Spleen (tissue), 11 donors: ENCODE results near the gene OTOP2. TPM values are rescaled to one million over a fixed set of nuclear protein-coding genes. Genes with fewer than 3 reads are reported as not detected.

Experiments used
- DNase-seq: peaks from one replicate; pipeline ENCODE4 v3.0.0-alpha.2; 2020
- H3K27ac ChIP-seq, 8 donors: fragments of 200-600 bp; sonication (generic) in 7 of 8; 1 replicate in 4 of 8; 2 replicates in 4 of 8; pipeline versions ENCODE4 v1.5.0 to v1.8.0; 2016 to 2021; ENCODE audit warnings: inconsistent platforms in 4 of 8, mild to moderate bottlenecking in 4 of 8, moderate library complexity in 1 of 8
- H3K27me3 ChIP-seq, 7 donors: fragments of 200-600 bp; sonication (generic) in 6 of 7; replicated peaks in 1 of 7; 1 replicate in 4 of 7; 2 replicates in 3 of 7; pipeline versions ENCODE4 v1.5.0 to v1.8.0; 2016 to 2021; ENCODE audit warnings: inconsistent platforms in 3 of 7, mild to moderate bottlenecking in 1 of 7
- H3K36me3 ChIP-seq, 6 donors: fragments of 200-600 bp; sonication (generic) in 5 of 6; 1 replicate in 4 of 6; 2 replicates in 2 of 6; pipeline versions ENCODE4 v1.5.0 to v1.8.0; 2016 to 2021; ENCODE audit warnings: inconsistent platforms in 2 of 6
- H3K4me1 ChIP-seq, 6 donors: fragments of 200-600 bp; sonication (generic) in 5 of 6; 1 replicate in 3 of 6; 2 replicates in 3 of 6; pipeline versions ENCODE4 v1.5.0 to v1.8.0; 2016 to 2021; ENCODE audit warnings: inconsistent platforms in 3 of 6
- H3K4me3 ChIP-seq, 8 donors: fragments of 200-600 bp; sonication (generic) in 7 of 8; 1 replicate in 4 of 8; 2 replicates in 4 of 8; pipeline versions ENCODE4 v1.5.0 to v1.8.0; 2016 to 2021; ENCODE audit warnings: inconsistent platforms in 4 of 8, mild to moderate bottlenecking in 4 of 8, moderate library complexity in 2 of 8
- H3K9me3 ChIP-seq, 8 donors: fragments of 200-600 bp; sonication (generic) in 7 of 8; 1 replicate in 4 of 8; 2 replicates in 4 of 8; pipeline versions ENCODE4 v1.5.0 to v1.8.0; 2016 to 2021; ENCODE audit warnings: inconsistent platforms in 4 of 8
- POLR2A ChIP-seq, 3 donors: fragments of 450-650 bp; IDR thresholded peaks; one replicate each; pipeline ENCODE4 v1.5.1; 2017; ENCODE audit warnings: antibody characterized with exemption in 3 of 3, mild to moderate bottlenecking in 1 of 3
- POLR2AphosphoS5 ChIP-seq, 3 donors: sonication (generic); formaldehyde crosslinking; IDR thresholded peaks; one replicate each; pipeline ENCODE4 v1.5.1; 2017; ENCODE audit warnings: antibody characterized with exemption in 3 of 3
- WGBS, 5 donors: extraction: QIAGEN DNeasy Blood & Tissue Kit in 3 of 5; methylation state at CpG; one replicate each; pipeline versions ENCODE4 v1.1.5 to v1.1.7; 2013 to 2018; 5-methylcytosine and 5-hydroxymethylcytosine counted together
- intact Hi-C: fragments of 100-400 bp; cut with DNase I; formaldehyde crosslinking; loops from one replicate; pipeline ENCODE4 v1.15.0; 2023; ENCODE audit warnings: low total_unique reads
- polyA plus RNA-seq, 3 donors: library from polyadenylated mRNA; stranded (reverse); fragments of 200-250 nt; gene quantifications; one replicate each; pipeline ENCODE4 v1.2.1, GENCODE V29; 2013
- total RNA-seq, 7 donors: library from RNA; depleted of rRNA in 3 of 7; stranded (reverse); fragments of >200 nt in 3 of 7; fragmentation: NEBNext Ultra II Directional in 4 of 7; extraction: Animal tissue kit (Norgen Biotek cat#: 25700) in 4 of 7; gene quantifications; one replicate each; pipeline versions ENCODE4 v1.1.0 to v1.2.1, GENCODE V29; 2016 to 2021
- TF ChIP-seq, protein P1 (sequence below), 11 experiments: fragments of 200-600 bp in 7 of 11; fragments of 450-650 bp in 4 of 11; sonication (generic) in 4 of 11; IDR thresholded peaks in 8 of 11; conservative IDR thresholded peaks in 3 of 11; 1 replicate in 7 of 11; 2 replicates in 4 of 11; pipeline versions ENCODE4 v1.4.0 to v1.8.0; 2016 to 2021; ENCODE audit warnings: antibody characterized with exemption in 11 of 11, inconsistent platforms in 4 of 11, mild to moderate bottlenecking in 1 of 11
- donor health status: healthy with polysubstance abuse.
- donor health status: DM: no; HTN: no; CAD: no; lungs with moderate emphysema.
- donor health status: DM: no; HTN: no; CAD: no.
- donor health status: Bipolar disorder and iron deficiency.
- donor health status: healthy.
- donor health status: DM: no; HTN: no; CAD: no.
- donor health status: DM: yes; HTN: yes; CAD: no.

OTOP2 gene
- total and polyA plus RNA-seq, 10 donors: not detected

DNA sequence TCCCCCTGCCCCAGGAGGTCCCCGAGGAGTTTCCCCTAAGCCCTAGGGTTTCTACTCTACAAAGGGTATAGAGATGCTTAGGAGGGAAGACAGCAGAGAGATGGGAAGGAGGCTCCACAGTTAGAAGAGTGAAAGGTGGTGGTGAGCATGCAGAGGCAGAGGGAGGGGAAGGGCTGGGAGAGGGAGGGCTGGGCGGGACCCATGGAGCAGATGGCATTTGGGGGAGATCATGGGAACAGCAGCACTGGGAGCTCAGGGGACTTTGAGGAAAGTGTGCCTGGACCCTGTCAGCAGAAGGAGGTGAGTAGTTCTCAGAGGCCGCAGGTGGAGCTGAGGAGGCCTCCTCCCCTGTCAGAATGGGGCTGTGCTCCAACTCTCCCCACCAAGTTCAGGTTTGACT, 11.0 kb downstream of the OTOP2 start:
- Histone ChIP-seq H3K4me1 (peaks cover 6 to 13% (median 10%) of the 10 kb centered on the region in 6 donors), H3K4me3 (no peak overlapping the region), H3K27me3 (peaks cover 3 to 91% (median 38%) of the 10 kb centered on the region in 7 donors), H3K9me3 (no peaks in the 10 kb centered on the region), H3K36me3 (no peaks in the 10 kb centered on the region), H3K27ac (no peak overlapping the region)
- DNase-seq: no peak
- intact Hi-C loops: loop anchor here (10.0 kb wide), 1 partner anchor 140 kb away; no protein-coding TSS in a partner anchor
- TF ChIP-seq POLR2AphosphoS5 (IDR thresholded peaks at IDR 0.05): no peak
- TF ChIP-seq, protein P1, sequence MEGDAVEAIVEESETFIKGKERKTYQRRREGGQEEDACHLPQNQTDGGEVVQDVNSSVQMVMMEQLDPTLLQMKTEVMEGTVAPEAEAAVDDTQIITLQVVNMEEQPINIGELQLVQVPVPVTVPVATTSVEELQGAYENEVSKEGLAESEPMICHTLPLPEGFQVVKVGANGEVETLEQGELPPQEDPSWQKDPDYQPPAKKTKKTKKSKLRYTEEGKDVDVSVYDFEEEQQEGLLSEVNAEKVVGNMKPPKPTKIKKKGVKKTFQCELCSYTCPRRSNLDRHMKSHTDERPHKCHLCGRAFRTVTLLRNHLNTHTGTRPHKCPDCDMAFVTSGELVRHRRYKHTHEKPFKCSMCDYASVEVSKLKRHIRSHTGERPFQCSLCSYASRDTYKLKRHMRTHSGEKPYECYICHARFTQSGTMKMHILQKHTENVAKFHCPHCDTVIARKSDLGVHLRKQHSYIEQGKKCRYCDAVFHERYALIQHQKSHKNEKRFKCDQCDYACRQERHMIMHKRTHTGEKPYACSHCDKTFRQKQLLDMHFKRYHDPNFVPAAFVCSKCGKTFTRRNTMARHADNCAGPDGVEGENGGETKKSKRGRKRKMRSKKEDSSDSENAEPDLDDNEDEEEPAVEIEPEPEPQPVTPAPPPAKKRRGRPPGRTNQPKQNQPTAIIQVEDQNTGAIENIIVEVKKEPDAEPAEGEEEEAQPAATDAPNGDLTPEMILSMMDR (IDR thresholded peaks at IDR 0.05 in 8 of 11, conservative IDR thresholded peaks at IDR 0.05 in 3 of 11): no peak
- TF ChIP-seq POLR2A (IDR thresholded peaks at IDR 0.05): no peak
- 68 to 82% (median 77%) methylated on average over 3 of the region's 3 CpGs for WGBS, 5 donors

DNA sequence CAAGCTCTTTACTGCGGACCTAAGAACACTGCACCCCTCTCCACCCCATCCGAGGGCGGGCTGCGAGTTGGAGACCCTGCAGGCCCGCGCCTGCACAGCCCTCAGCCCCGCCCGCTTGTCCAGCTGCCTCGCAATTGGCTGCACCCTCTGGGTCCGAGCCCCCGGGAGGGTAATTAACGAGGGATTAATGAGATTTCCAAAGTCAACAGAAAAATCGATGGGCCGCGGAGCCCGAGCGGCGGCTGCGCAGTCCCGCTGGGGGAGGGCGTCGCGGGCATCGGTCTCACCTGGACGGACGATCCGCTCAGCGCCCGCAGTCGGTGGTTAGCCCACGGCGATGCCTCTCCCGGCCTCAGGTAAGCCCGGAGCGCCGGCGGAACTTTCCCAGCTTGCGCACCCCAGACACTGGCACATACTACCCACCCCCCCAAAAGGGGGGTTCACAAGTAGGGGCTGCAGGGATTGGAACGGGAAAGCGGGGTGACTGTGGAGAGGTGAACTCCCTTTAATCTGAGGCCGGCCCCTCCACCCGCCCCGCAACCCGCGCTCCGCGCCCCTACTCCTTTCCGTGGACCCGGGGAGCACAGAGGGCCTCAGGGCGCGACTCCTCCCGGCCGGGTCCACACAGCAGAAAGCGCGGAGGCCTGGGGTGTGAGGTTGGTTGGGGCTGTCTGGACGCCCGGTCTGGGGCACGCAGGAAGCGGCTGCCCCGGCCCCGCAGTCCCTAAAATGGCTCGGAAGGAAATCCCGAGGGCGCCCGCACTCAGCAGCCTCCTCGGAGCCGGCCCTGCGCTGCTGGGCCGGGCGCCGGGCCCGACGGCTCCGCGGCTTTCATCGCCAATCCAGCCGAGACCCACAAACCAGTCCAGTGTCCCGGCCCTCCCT, 11.8 kb downstream of the OTOP2 start, which contains the start of gene OTOP3:
Gene OTOP3, plus strand, starts transcription at position 314 of the 885 bp plus-strand sequence. Its CDS starts 24 bp downstream, at position 338.
- no peaks in the 10 kb centered on the region for H3K36me3 ChIP-seq
- H3K4me3 ChIP-seq: peak within 1 kb of the TSS in 2 of 8 donors; percentile 2 to 21
- TF ChIP-seq, protein P1 (IDR thresholded peaks at IDR 0.05 in 8 of 11, conservative IDR thresholded peaks at IDR 0.05 in 3 of 11): peak in 1 of 11 experiments; percentile 11
- TF ChIP-seq POLR2AphosphoS5 (IDR thresholded peaks at IDR 0.05): no peak
- no peak for DNase-seq
- peaks cover 3 to 89% (median 38%) of the 10 kb centered on the region in 7 donors for H3K27me3 ChIP-seq
- peaks cover 6 to 13% (median 10%) of the 10 kb centered on the region in 6 donors for H3K4me1 ChIP-seq
- intact Hi-C loops: loop anchor here (10.0 kb wide), 1 partner anchor 141 kb away; no protein-coding TSS in a partner anchor
- WGBS, 5 donors: 6 to 18% (median 7%) methylated on average over 49 to 78 of the region's 78 CpGs
- no peaks in the 10 kb centered on the region for H3K9me3 ChIP-seq
- no peak within 1 kb of the TSS for H3K27ac ChIP-seq

DNA sequence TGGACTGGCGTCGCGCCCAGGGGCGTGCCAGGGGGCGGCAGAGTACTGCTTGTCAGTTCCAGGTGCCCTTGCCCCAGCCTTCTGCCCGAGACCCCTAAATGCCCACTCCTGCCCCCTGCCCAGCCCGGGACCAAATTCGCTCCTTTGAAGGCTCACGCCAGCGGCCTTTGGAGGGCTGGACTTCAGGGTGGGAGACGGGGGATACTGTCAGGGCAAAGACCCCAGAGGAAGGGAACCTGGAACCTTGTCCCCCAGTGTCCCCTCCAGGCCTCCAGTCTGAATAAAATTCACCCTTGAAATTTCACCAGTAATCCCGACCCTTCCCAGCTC, 12.4 kb downstream of the OTOP2 start:
- peaks cover 3 to 89% (median 40%) of the 10 kb centered on the region in 7 donors for H3K27me3 ChIP-seq
- H3K4me3 ChIP-seq: peak overlapping the region in 1 of 8 donors; percentile 21
- TF ChIP-seq POLR2AphosphoS5 (IDR thresholded peaks at IDR 0.05): no peak
- no peak for TF ChIP-seq POLR2A (IDR thresholded peaks at IDR 0.05)
- TF ChIP-seq, protein P1 (IDR thresholded peaks at IDR 0.05 in 8 of 11, conservative IDR thresholded peaks at IDR 0.05 in 3 of 11): no peak
- peaks cover 6 to 13% (median 10%) of the 10 kb centered on the region in 6 donors for H3K4me1 ChIP-seq
- no peaks in the 10 kb centered on the region for H3K36me3 ChIP-seq
- no peaks in the 10 kb centered on the region for H3K9me3 ChIP-seq
- intact Hi-C loops: loop anchor here (10.0 kb wide), 1 partner anchor 142 kb away; no protein-coding TSS in a partner anchor
- no peak overlapping the region for H3K27ac ChIP-seq
- DNase-seq: no peak
- 16 to 31% (median 20%) methylated on average over 7 to 12 of the region's 12 CpGs for WGBS, 5 donors
